Measurements from ENCODE around the gene SLC8A1.

- TF ChIP-seq EP300 (IDR thresholded peaks at IDR 0.05) (no peak), POLR2A (IDR thresholded peaks at IDR 0.05) (no peak)
Observed at GRCh38 chr2:40367032-40367431, 84.9 kb downstream of the SLC8A1 start.
